IPS DF 4.7 (cell line): ENCODE data around the gene ANHX.
A peak's percentile ranks its signal among the peaks of the same experiment; 100 is the strongest.

Experiments used
- DNase-seq: peaks from one replicate; pipeline ENCODE4 v3.0.0-alpha.2; 2013; ENCODE audit warnings: low spot score; ENCODE audit errors: extremely low read depth

Gene ANHX

GRCh38 chr12:133203344-133204263 is 32.1 kb downstream of the ANHX start:
- DNase-seq: no peak

GRCh38 chr12:133202493-133203343 is 33.0 kb downstream of the ANHX start:
- DNase-seq: no peak

- no peak for DNase-seq
Observed at GRCh38 chr12:133201888-133202287, 33.8 kb downstream of the ANHX start.

- DNase-seq: no peak
Observed at GRCh38 chr12:133192847-133193246, 42.8 kb downstream of the ANHX start.

GRCh38 chr12:133190176-133190575 is 45.5 kb downstream of the ANHX start:
- DNase-seq: no peak

- peak; percentile 93 for DNase-seq
Observed at GRCh38 chr12:133181238-133181959, 54.3 kb downstream of the ANHX start, which contains the start of gene ZNF268. Gene ZNF268, plus strand, starts transcription at chr12:133181495. Its CDS starts 503 bp downstream, at chr12:133181998.

GRCh38 chr12:133180669-133181068 is 55.0 kb downstream of the ANHX start:
- no peak for DNase-seq

- DNase-seq: no peak
Observed at GRCh38 chr12:133174901-133175300, 60.8 kb downstream of the ANHX start.

GRCh38 chr12:133172491-133172890 is 63.2 kb downstream of the ANHX start:
- no peak for DNase-seq
